Choroid plexus epithelial cell (primary cell): ENCODE results near the gene KCNQ1.

ENCODE experiments used
- DNase-seq: peaks from one replicate; pipeline ENCODE4 v3.0.0-alpha.2; 2010; ENCODE audit warnings: low read depth
- H3K4me3 ChIP-seq: 2 replicates; pipeline ENCODE4 v1.5.1; 2011; ENCODE audit warnings: low read depth, mild to moderate bottlenecking, control low read depth, low read length, moderate library complexity
- TF ChIP-seq, protein P1 (sequence below): conservative IDR thresholded peaks from 2 replicates; pipeline ENCODE4 v1.5.1; 2011; ENCODE audit warnings: low read depth, mild to moderate bottlenecking, control low read depth, inconsistent platforms, low read length, moderate library complexity

Gene KCNQ1

GRCh38 chr11:2561696-2562581 lies 117.1 kb downstream of the KCNQ1 start:
- no peak for DNase-seq
- H3K4me3 ChIP-seq: no peak overlapping the region
- TF ChIP-seq, protein P1, sequence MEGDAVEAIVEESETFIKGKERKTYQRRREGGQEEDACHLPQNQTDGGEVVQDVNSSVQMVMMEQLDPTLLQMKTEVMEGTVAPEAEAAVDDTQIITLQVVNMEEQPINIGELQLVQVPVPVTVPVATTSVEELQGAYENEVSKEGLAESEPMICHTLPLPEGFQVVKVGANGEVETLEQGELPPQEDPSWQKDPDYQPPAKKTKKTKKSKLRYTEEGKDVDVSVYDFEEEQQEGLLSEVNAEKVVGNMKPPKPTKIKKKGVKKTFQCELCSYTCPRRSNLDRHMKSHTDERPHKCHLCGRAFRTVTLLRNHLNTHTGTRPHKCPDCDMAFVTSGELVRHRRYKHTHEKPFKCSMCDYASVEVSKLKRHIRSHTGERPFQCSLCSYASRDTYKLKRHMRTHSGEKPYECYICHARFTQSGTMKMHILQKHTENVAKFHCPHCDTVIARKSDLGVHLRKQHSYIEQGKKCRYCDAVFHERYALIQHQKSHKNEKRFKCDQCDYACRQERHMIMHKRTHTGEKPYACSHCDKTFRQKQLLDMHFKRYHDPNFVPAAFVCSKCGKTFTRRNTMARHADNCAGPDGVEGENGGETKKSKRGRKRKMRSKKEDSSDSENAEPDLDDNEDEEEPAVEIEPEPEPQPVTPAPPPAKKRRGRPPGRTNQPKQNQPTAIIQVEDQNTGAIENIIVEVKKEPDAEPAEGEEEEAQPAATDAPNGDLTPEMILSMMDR: no peak

DNA sequence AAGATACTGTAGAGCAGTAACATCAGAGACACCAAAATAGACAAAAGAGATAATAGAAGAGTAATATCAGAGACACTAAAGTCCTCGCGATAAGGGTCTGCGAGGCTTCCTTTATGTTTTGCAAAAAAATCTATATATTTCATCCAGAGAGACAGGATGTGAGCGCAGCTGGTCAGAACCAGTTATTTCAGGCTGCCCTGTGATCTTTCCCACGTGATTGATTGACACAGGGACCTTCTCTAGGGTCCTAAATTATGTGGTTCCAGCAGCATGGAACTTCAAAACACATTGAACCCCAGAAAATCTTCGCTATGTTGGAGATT lies 118.0 kb downstream of the KCNQ1 start:
- no peak for DNase-seq
- H3K4me3 ChIP-seq: no peak overlapping the region
- TF ChIP-seq, protein P1: no peak

GRCh38 chr11:2563213-2564007 lies 118.6 kb downstream of the KCNQ1 start:
- H3K4me3 ChIP-seq: no peak overlapping the region
- TF ChIP-seq, protein P1: no peak
- no peak for DNase-seq

GRCh38 chr11:2564008-2564530 lies 119.3 kb downstream of the KCNQ1 start:
- TF ChIP-seq, protein P1: no peak
- H3K4me3 ChIP-seq: no peak overlapping the region
- no peak for DNase-seq

DNA sequence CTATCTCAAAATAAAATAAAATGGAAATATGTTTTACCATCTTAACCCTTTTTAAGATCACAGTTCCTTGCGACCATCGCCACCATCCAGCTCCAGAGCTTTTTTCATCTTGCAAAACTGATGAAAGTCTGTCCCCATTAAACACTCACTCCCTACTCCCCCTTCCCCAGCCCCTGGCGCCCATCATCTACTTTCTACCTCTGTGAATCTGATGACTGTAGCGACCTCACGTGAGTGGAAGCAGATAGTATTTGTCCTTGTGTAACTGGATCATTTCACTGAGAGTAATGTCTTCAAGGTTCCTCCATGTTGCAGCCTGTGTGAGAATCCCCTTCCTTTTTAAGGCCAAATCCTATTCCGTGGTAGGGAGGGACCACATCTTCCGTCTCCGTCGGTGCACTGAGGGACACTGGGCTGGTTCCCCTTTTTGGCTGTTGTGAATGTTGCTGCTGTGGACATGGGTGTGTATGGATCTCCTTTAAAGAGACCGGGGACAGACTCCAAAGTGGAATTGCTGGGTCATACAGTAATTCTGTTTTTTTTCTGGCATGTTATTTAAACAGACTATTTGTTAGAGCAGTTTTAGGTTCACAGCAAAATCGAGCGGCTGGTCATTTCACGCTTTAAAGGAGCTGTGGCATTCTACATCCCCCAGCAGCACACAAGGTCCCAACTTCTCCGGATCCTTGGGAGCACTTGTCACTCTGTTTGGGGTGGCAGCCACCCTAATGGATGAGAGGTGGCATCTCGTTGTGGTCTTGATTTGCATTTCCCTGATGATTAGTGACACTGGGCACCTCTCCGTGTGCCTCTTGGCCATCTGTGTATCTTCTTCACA lies 120.0 kb downstream of the KCNQ1 start:
- H3K4me3 ChIP-seq: no peak overlapping the region
- TF ChIP-seq, protein P1: no peak
- DNase-seq: no peak

DNA sequence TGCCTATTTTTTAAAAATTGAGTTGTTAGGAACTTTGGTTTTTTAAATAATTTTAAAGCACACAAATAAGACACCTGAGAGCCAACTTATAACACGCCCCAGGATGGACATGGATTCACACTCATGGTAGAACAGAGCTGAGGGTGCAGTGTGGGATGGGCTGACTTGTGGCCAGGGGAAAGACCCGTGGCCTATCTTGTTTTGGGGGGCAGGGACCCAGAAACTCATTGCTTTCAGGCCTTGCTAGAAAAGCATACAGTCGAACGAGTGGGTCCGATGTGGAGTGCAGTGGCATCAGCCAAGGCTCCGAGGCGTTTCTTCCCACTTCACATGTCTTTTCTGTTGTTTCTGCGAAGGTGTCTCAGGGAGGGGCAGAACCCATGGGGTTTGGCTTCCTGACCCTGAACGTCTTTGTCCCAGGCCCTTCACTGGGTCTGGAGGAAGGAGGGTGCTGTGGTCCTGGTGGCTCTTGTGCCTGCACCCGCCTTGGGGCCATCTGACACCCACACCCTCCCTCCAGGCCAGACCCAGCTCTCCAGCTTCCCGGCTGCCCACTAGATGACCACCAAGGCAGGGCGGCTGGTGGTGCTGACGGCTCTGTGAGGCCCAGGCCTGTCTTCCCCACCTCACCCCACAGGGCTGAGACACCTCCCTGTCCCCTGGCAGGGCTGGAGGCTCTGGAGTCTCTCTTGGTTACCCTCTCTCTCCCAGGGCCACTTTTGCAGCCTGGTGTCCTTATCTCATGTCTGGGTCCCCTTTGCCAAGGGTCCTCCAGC lies 120.8 kb downstream of the KCNQ1 start:
- TF ChIP-seq, protein P1: no peak
- no peak overlapping the region for H3K4me3 ChIP-seq
- no peak for DNase-seq
